ENCODE results near the gene ANKRD63.

GRCh38 chr15:40263024-40263754 lies 19.7 kb downstream of the ANKRD63 start:
- TF ChIP-seq POLR2A (IDR thresholded peaks at IDR 0.05): no peak
- no peak for TF ChIP-seq CTCF (IDR thresholded peaks at IDR 0.05)

Data from tibial nerve (tissue), 3 donors.